Activated naive CD4-positive, alpha-beta T cell treated with anti-CD3 and anti-CD28 coated beads for 36 hours (primary cell): Measurements from ENCODE around the gene SLC12A4. TPM values are rescaled to one million over a fixed set of nuclear protein-coding genes. Genes with fewer than 3 reads are reported as not detected.
"Not testable (repeated sequence)": the region's sequence is repeated elsewhere in the genome, so short reads cannot be mapped to it uniquely, and the experiment has no call there.

Experiments
- CTCF ChIA-PET: fragments of 350-600 bp; sonication (Branson Sonifier 250); formaldehyde crosslinking; loops from one replicate; lab custom pipeline; 2021; ENCODE audit warnings: antibody characterized with exemption; lab: Charles Lee
- DNase-seq: peaks from one replicate; pipeline ENCODE4 v3.0.0-alpha.2; 2020
- H3K27ac Mint-ChIP-seq: one replicate; pipeline ENCODE4 v1.8.0; 2021; ENCODE audit warnings: mild to moderate bottlenecking, mixed read lengths
- H3K27me3 Mint-ChIP-seq: one replicate; pipeline ENCODE4 v1.8.0; 2021; ENCODE audit warnings: low read depth, mixed read lengths
- H3K36me3 Mint-ChIP-seq: one replicate; pipeline ENCODE4 v1.8.0; 2021; ENCODE audit warnings: low read depth, mixed read lengths
- H3K4me1 Mint-ChIP-seq: one replicate; pipeline ENCODE4 v1.8.0; 2021; ENCODE audit warnings: low read depth, mixed read lengths
- H3K4me3 Mint-ChIP-seq: one replicate; pipeline ENCODE4 v1.8.0; 2021; ENCODE audit warnings: mild to moderate bottlenecking, moderate library complexity, mixed read lengths
- H3K9me3 Mint-ChIP-seq: one replicate; pipeline ENCODE4 v1.8.0; 2021; ENCODE audit warnings: mixed read lengths
- intact Hi-C: fragments of 100-400 bp; cut with micrococcal nuclease; formaldehyde crosslinking; loops from one replicate; pipeline ENCODE4 v1.15.1; 2023
- total RNA-seq, 2 experiments: library from RNA; stranded (reverse); gene quantifications; one replicate each; pipeline ENCODE4 v1.2.3, GENCODE V29; 2021

SLC12A4 gene
- total RNA-seq, 2 experiments from 2014 or later, result 24.3 to 28.9 TPM

- not testable (repeated sequence) for H3K4me3 Mint-ChIP-seq, H3K27me3 Mint-ChIP-seq, DNase-seq, H3K9me3 Mint-ChIP-seq, H3K36me3 Mint-ChIP-seq
- CTCF ChIA-PET, result interaction anchor here (0.5 to 1.7 kb wide), 5 partner anchors 11 to 194 kb away, joined by 3 to 12 read pairs (median 3); no protein-coding TSS in a partner anchor
- intact Hi-C loops, result loop anchor here (2.0 kb wide), 1 partner anchor 86 kb away; the partner anchor contains the start of gene NFATC3
- Mint-ChIP-seq H3K4me1 (peaks cover 55% of the 10 kb centered on the region), H3K27ac (peak overlapping the region; percentile 94)
Measured at GRCh38 chr16:67998231-67998778, 29.9 kb upstream of the SLC12A4 start.

- CTCF ChIA-PET, result interaction anchor here (0.6 to 1.2 kb wide), 2 partner anchors 13 to 1648 kb away, joined by 5 read pairs; no protein-coding TSS in a partner anchor
- no peak overlapping the region for H3K27ac Mint-ChIP-seq
- no peaks in the 10 kb centered on the region for H3K9me3 Mint-ChIP-seq
- peaks cover 64% of the 10 kb centered on the region for H3K4me1 Mint-ChIP-seq
- H3K36me3 Mint-ChIP-seq, result peaks cover 2% of the 10 kb centered on the region
- intact Hi-C loops, result no loop called here
- H3K27me3 Mint-ChIP-seq, result no peaks in the 10 kb centered on the region
- no peak overlapping the region for H3K4me3 Mint-ChIP-seq
- DNase-seq, result no peak
Measured at GRCh38 chr16:67996666-67997065, 28.2 kb upstream of the SLC12A4 start.

GRCh38 chr16:67995423-67995822 is 27.0 kb upstream of the SLC12A4 start:
- intact Hi-C loops, result no loop called here
- Mint-ChIP-seq H3K4me1 (peaks cover 56% of the 10 kb centered on the region), H3K9me3 (no peaks in the 10 kb centered on the region), H3K27me3 (no peaks in the 10 kb centered on the region), H3K36me3 (peaks cover 2% of the 10 kb centered on the region), H3K27ac (peak overlapping the region; percentile 65), H3K4me3 (no peak overlapping the region)
- DNase-seq, result peak; percentile 35
- CTCF ChIA-PET, result interaction anchor here (1.0 to 2.4 kb wide), 3 partner anchors 10 to 45 kb away, joined by 3 to 21 read pairs (median 5); no protein-coding TSS in a partner anchor

- DNase-seq, intact Hi-C loops, H3K27me3 Mint-ChIP-seq, H3K9me3 Mint-ChIP-seq, H3K36me3 Mint-ChIP-seq: not testable (repeated sequence)
- H3K4me3 Mint-ChIP-seq, result peak overlapping the region; percentile 80
- peak overlapping the region; percentile 92 for H3K27ac Mint-ChIP-seq
- CTCF ChIA-PET, result interaction anchor here (0.7 to 2.4 kb wide), 12 partner anchors 8 to 234 kb away, joined by 3 to 21 read pairs (median 4); no protein-coding TSS in a partner anchor
- H3K4me1 Mint-ChIP-seq, result peaks cover 42% of the 10 kb centered on the region
Measured at GRCh38 chr16:67994040-67994408, 25.6 kb upstream of the SLC12A4 start.

DNA sequence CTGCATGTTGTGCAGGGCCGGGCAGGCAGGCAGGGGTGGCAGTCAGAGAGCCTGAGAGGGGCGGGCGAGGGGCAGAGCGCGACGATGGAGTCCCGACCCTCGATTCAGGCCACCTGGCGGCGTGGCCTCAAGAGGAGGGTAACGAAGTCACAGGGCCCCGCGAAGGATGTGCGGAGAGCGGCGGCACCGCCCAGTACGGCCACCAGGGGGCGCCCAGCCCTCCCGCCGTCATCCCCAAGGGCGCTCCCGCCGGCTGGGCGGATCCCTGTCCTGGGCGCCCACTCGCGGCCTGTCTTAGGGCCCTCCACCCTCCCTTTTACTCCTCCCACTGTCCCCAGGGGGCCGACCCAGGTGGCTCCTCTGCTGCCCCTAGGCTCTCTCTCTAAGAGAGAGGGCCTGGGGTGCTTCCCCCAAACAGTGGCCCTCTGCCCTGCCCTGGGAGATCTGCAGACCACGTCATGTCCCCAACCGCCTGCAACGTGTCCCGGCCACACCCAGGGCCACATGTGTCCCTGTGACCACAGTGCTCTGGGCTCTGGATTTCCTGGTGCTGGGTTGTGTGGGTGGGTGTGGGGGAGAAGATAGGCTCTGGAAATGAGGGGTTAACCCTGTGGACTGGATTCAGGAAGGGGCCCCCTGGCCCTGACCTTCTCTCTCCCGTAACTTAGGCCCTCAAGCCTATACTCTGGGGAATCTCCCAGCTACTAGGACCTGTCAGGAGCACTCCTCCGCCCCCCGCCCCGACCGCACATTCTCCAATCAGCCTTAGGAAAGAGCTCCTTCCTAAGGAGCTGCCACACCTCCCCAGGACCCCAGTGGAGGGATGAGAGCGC is 25.0 kb upstream of the SLC12A4 start:
- peaks cover 37% of the 10 kb centered on the region for H3K4me1 Mint-ChIP-seq
- no peaks in the 10 kb centered on the region for H3K36me3 Mint-ChIP-seq
- intact Hi-C loops, result loop anchor here (1.0 to 2.0 kb wide), 6 partner anchors 25 to 236 kb away; partner anchors contain the start of genes DDX28, DUS2, PSMB10 and SLC12A4
- peak; percentile 83 for DNase-seq
- peak overlapping the region; percentile 92 for H3K27ac Mint-ChIP-seq
- peak overlapping the region; percentile 80 for H3K4me3 Mint-ChIP-seq
- H3K9me3 Mint-ChIP-seq, result no peaks in the 10 kb centered on the region
- H3K27me3 Mint-ChIP-seq, result no peaks in the 10 kb centered on the region
- CTCF ChIA-PET, result interaction anchor here (0.6 to 2.4 kb wide), 13 partner anchors 8 to 235 kb away, joined by 3 to 21 read pairs (median 4); no protein-coding TSS in a partner anchor

- Mint-ChIP-seq H3K4me1 (peaks cover 34% of the 10 kb centered on the region), H3K27ac (peak overlapping the region; percentile 92), H3K4me3 (no peak overlapping the region), H3K36me3 (no peaks in the 10 kb centered on the region), H3K27me3 (no peaks in the 10 kb centered on the region), H3K9me3 (no peaks in the 10 kb centered on the region)
- no peak for DNase-seq
- intact Hi-C loops, result loop anchor here (1.0 to 2.0 kb wide), 6 partner anchors 24 to 237 kb away; partner anchors contain the start of genes DDX28, DUS2, PSMB10 and SLC12A4
- CTCF ChIA-PET, result interaction anchor here (0.8 to 2.3 kb wide), 6 partner anchors 9 to 91 kb away, joined by 3 to 14 read pairs (median 4); no protein-coding TSS in a partner anchor
Measured at GRCh38 chr16:67992661-67993206, 24.3 kb upstream of the SLC12A4 start.

- H3K4me3 Mint-ChIP-seq, result no peak overlapping the region
- H3K9me3 Mint-ChIP-seq, result no peaks in the 10 kb centered on the region
- H3K4me1 Mint-ChIP-seq, result peaks cover 19% of the 10 kb centered on the region
- no peak overlapping the region for H3K27ac Mint-ChIP-seq
- no peak for DNase-seq
- CTCF ChIA-PET, result interaction anchor here (0.6 to 0.8 kb wide), 2 partner anchors 16 to 238 kb away, joined by 3 read pairs; no protein-coding TSS in a partner anchor
- H3K36me3 Mint-ChIP-seq, result no peaks in the 10 kb centered on the region
- intact Hi-C loops, result no loop called here
- no peaks in the 10 kb centered on the region for H3K27me3 Mint-ChIP-seq
Measured at GRCh38 chr16:67990018-67990386, 21.6 kb upstream of the SLC12A4 start.

GRCh38 chr16:67989322-67990017 is 21.0 kb upstream of the SLC12A4 start:
- H3K4me1 Mint-ChIP-seq, result peaks cover 21% of the 10 kb centered on the region
- no peak for DNase-seq
- no peaks in the 10 kb centered on the region for H3K27me3 Mint-ChIP-seq
- H3K9me3 Mint-ChIP-seq, result no peaks in the 10 kb centered on the region
- H3K36me3 Mint-ChIP-seq, result no peaks in the 10 kb centered on the region
- intact Hi-C loops, result no loop called here
- CTCF ChIA-PET, result interaction anchor here (0.5 to 0.8 kb wide), 4 partner anchors 16 to 475 kb away, joined by 3 to 6 read pairs (median 4); no protein-coding TSS in a partner anchor
- no peak overlapping the region for H3K27ac Mint-ChIP-seq
- no peak overlapping the region for H3K4me3 Mint-ChIP-seq

DNA sequence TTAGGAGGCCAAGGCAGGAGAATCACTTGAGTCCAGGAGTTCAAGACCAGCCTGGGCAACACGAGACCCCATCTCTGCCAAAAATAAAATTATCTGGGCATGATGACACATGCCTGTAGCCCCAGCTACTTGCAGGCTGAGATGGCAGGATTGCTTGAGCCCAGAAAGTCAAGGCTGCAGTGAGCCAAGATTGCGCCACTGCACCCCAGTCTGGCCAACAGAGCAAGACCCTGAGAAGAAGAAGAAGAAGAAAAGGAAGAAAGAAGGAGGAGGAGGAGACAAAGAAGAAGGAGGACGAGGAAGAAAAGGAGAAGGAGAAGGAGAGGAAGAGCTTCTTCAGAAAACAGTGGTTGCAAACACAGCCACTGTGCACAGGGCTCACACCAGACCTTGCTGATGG is 20.2 kb upstream of the SLC12A4 start:
- CTCF ChIA-PET, result interaction anchor here (0.6 to 1.3 kb wide), 2 partner anchors 28 to 52 kb away, joined by 3 to 4 read pairs; no protein-coding TSS in a partner anchor
- no peaks in the 10 kb centered on the region for H3K36me3 Mint-ChIP-seq
- no peak overlapping the region for H3K4me3 Mint-ChIP-seq
- H3K27me3 Mint-ChIP-seq, result no peaks in the 10 kb centered on the region
- intact Hi-C loops, result no loop called here
- peaks cover 26% of the 10 kb centered on the region for H3K4me1 Mint-ChIP-seq
- H3K9me3 Mint-ChIP-seq, result no peaks in the 10 kb centered on the region
- DNase-seq, result no peak
- H3K27ac Mint-ChIP-seq, result no peak overlapping the region

- Mint-ChIP-seq H3K4me3 (no peak overlapping the region), H3K9me3 (no peaks in the 10 kb centered on the region), H3K36me3 (no peaks in the 10 kb centered on the region), H3K27me3 (no peaks in the 10 kb centered on the region), H3K27ac (peak overlapping the region; percentile 55), H3K4me1 (peaks cover 27% of the 10 kb centered on the region)
- CTCF ChIA-PET, result interaction anchor here (0.7 to 1.4 kb wide), 3 partner anchors 11 to 53 kb away, joined by 3 read pairs; no protein-coding TSS in a partner anchor
- DNase-seq, result no peak
- intact Hi-C loops, result no loop called here
Measured at GRCh38 chr16:67987460-67988160, 19.2 kb upstream of the SLC12A4 start.

- Mint-ChIP-seq H3K9me3 (no peaks in the 10 kb centered on the region), H3K27ac (no peak overlapping the region), H3K4me3 (no peak overlapping the region), H3K36me3 (no peaks in the 10 kb centered on the region), H3K27me3 (no peaks in the 10 kb centered on the region), H3K4me1 (peaks cover 24% of the 10 kb centered on the region)
- CTCF ChIA-PET, result interaction anchor here (0.5 to 1.4 kb wide), 4 partner anchors 11 to 59 kb away, joined by 3 to 5 read pairs (median 3); no protein-coding TSS in a partner anchor
- intact Hi-C loops, result no loop called here
- DNase-seq, result no peak
Measured at GRCh38 chr16:67986949-67987348, 18.5 kb upstream of the SLC12A4 start.
